H1 (cell line): ENCODE measurements around the gene SUOX. TPM values are rescaled to one million over a fixed set of nuclear protein-coding genes. Genes with fewer than 3 reads are reported as not detected.

Source experiments
- CTCF ChIA-PET: fragments of 300-600 bp; sonication (Branson Sonifier 250); formaldehyde crosslinking; loops from one replicate; lab custom pipeline; 2021; ENCODE audit not compliant: partially characterized antibody; lab: Charles Lee
- POLR2A ChIA-PET: fragments of 300-600 bp; sonication (Branson Sonifier 250); formaldehyde crosslinking; loops from one replicate; lab custom pipeline; 2021; ENCODE audit warnings: inconsistent platforms; ENCODE audit not compliant: partially characterized antibody; lab: Charles Lee
- DNase-seq, 2 experiments: peaks; one replicate each; pipeline versions ENCODE4 v3.0.0 to v3.0.0-alpha.2; 2010 to 2022; ENCODE audit warnings: low spot score in 2 of 2, low read depth in 1 of 2, mixed read lengths in 1 of 2
- FAIRE-seq: peaks from 2 replicates; lab custom pipeline; 2011; peaks lifted over from hg19 to GRCh38; lab: Jason Lieb, UNC
- H2AFZ ChIP-seq: 2 replicates; pipeline ENCODE4 v1.8.1; 2012; ENCODE audit warnings: low read length, inconsistent platforms
- H2AK5ac ChIP-seq: 2 replicates; pipeline ENCODE4 v1.6.1; 2013; ENCODE audit warnings: low read depth, low read length
- H2BK120ac ChIP-seq: replicated peaks from 2 replicates; pipeline ENCODE3; 2013; ENCODE audit warnings: low read depth, low read length, inconsistent platforms
- H2BK12ac ChIP-seq: 2 replicates; pipeline ENCODE4 v1.6.1; 2013; ENCODE audit warnings: low read depth, low read length
- H2BK15ac ChIP-seq: 2 replicates; pipeline ENCODE4 v1.6.1; 2013; ENCODE audit warnings: low read length
- H2BK20ac ChIP-seq: 2 replicates; pipeline ENCODE4 v1.6.1; 2013; ENCODE audit warnings: low read length
- H2BK5ac ChIP-seq: 2 replicates; pipeline ENCODE4 v1.6.1; 2013; ENCODE audit warnings: low read depth, low read length
- H3K14ac ChIP-seq: 2 replicates; pipeline ENCODE4 v1.6.1; 2013; ENCODE audit warnings: inconsistent platforms; ENCODE audit not compliant: insufficient read length
- H3K18ac ChIP-seq: 2 replicates; pipeline ENCODE4 v1.6.1; 2013; ENCODE audit warnings: low read length; ENCODE audit errors: extremely low read depth
- H3K23ac ChIP-seq: 2 replicates; pipeline ENCODE4 v1.6.1; 2013; ENCODE audit warnings: inconsistent platforms; ENCODE audit not compliant: insufficient read length
- H3K23me2 ChIP-seq: 2 replicates; pipeline ENCODE4 v1.6.1; 2013; ENCODE audit warnings: low read depth, low read length
- H3K27ac ChIP-seq: 2 replicates; pipeline ENCODE4 v1.6.1; 2011; ENCODE audit warnings: low read depth, low read length, inconsistent platforms
- H3K27me3 ChIP-seq, 4 experiments: replicated peaks in 1 of 4; 1 replicate in 1 of 4; 2 replicates in 3 of 4; pipeline versions ENCODE4 v1.6.1 to v1.8.1; 2011 to 2013; ENCODE audit warnings: low read length in 3 of 4, mild to moderate bottlenecking in 3 of 4, inconsistent platforms in 2 of 4, mixed read lengths in 2 of 4, moderate library complexity in 1 of 4; ENCODE audit not compliant: control insufficient read depth in 3 of 4, insufficient read depth in 3 of 4; ENCODE audit errors: extremely low read depth in 1 of 4
- H3K36me3 ChIP-seq, 4 experiments: 2 replicates each; pipeline versions ENCODE4 v1.6.1 to v1.8.1; 2011 to 2013; ENCODE audit warnings: mild to moderate bottlenecking in 4 of 4, low read length in 3 of 4, moderate library complexity in 2 of 4, control low read depth in 1 of 4, inconsistent platforms in 1 of 4; ENCODE audit not compliant: insufficient read depth in 4 of 4, control insufficient read depth in 2 of 4
- H3K4ac ChIP-seq: replicated peaks from 2 replicates; pipeline ENCODE3; 2013; ENCODE audit warnings: low read length, low read depth, mixed read lengths, inconsistent platforms; ENCODE audit not compliant: insufficient read length
- H3K4me1 ChIP-seq, 4 experiments: replicated peaks in 1 of 4; 1 replicate in 1 of 4; 2 replicates in 3 of 4; pipeline versions ENCODE4 v1.6.1 to v1.8.1; 2011 to 2013; ENCODE audit warnings: low read length in 3 of 4, inconsistent platforms in 2 of 4, mixed read lengths in 1 of 4; ENCODE audit not compliant: insufficient read depth in 4 of 4, control insufficient read depth in 3 of 4
- H3K4me2 ChIP-seq, 2 experiments: 2 replicates each; pipeline versions ENCODE4 v1.6.1 to v1.8.1; 2011 to 2013; ENCODE audit warnings: low read depth in 2 of 2, low read length in 2 of 2, control low read depth in 1 of 2, inconsistent platforms in 1 of 2, mild to moderate bottlenecking in 1 of 2; ENCODE audit not compliant: insufficient read depth in 1 of 2
- H3K4me3 ChIP-seq, 4 experiments: fragments of 200-600, 300-600 bp in 1 of 4; sonication (generic), shearing (Covaris generic), sonication (Bioruptor Twin) in 1 of 4; 2 replicates each; pipeline versions ENCODE4 v1.5.1 to v1.8.1; 2011 to 2016; ENCODE audit warnings: low read length in 4 of 4, low read depth in 3 of 4, control low read depth in 2 of 4, inconsistent platforms in 2 of 4, mild to moderate bottlenecking in 2 of 4, mixed read lengths in 1 of 4, moderate library complexity in 1 of 4; ENCODE audit not compliant: insufficient read depth in 2 of 4; ENCODE audit errors: extremely low read depth in 1 of 4
- H3K56ac ChIP-seq: replicated peaks from 2 replicates; pipeline ENCODE3; 2013; ENCODE audit warnings: low read depth, mild to moderate bottlenecking, mixed read lengths, low read length, inconsistent platforms; ENCODE audit not compliant: insufficient read length
- H3K79me1 ChIP-seq: 2 replicates; pipeline ENCODE4 v1.6.1; 2013; ENCODE audit warnings: low read depth, low read length, control low read depth
- H3K79me2 ChIP-seq, 2 experiments: 2 replicates each; pipeline versions ENCODE4 v1.6.1 to v1.8.1; 2012 to 2013; ENCODE audit warnings: low read length in 2 of 2, mild to moderate bottlenecking in 2 of 2, inconsistent platforms in 1 of 2; ENCODE audit not compliant: insufficient read depth in 2 of 2, control insufficient read depth in 1 of 2
- H3K9ac ChIP-seq, 4 experiments: replicated peaks in 1 of 4; 1 replicate in 1 of 4; 2 replicates in 3 of 4; pipeline versions ENCODE4 v1.6.1 to v1.8.1; 2011 to 2013; ENCODE audit warnings: low read depth in 3 of 4, low read length in 3 of 4, control low read depth in 2 of 4, mild to moderate bottlenecking in 2 of 4, moderate library complexity in 2 of 4, inconsistent platforms in 1 of 4; ENCODE audit errors: extremely low read depth in 1 of 4
- H3K9me3 ChIP-seq, 2 experiments: 2 replicates each; pipeline versions ENCODE4 v1.6.1 to v1.8.1; 2012 to 2013; ENCODE audit warnings: mild to moderate bottlenecking in 2 of 2, moderate library complexity in 2 of 2, control low read depth in 1 of 2, inconsistent platforms in 1 of 2, low read depth in 1 of 2, low read length in 1 of 2, mixed read lengths in 1 of 2; ENCODE audit not compliant: insufficient read depth in 2 of 2
- H4K20me1 ChIP-seq, 2 experiments: replicated peaks in 1 of 2; 2 replicates each; pipeline versions ENCODE3 to v1.8.1; 2011 to 2013; ENCODE audit warnings: inconsistent platforms in 2 of 2, low read length in 2 of 2, mild to moderate bottlenecking in 1 of 2; ENCODE audit not compliant: insufficient read depth in 2 of 2, control insufficient read depth in 1 of 2
- H4K5ac ChIP-seq: 2 replicates; pipeline ENCODE4 v1.6.1; 2013; ENCODE audit warnings: low read length, low read depth, mixed read lengths, inconsistent platforms; ENCODE audit not compliant: insufficient read length
- H4K8ac ChIP-seq: 2 replicates; pipeline ENCODE4 v1.8.0; 2013; ENCODE audit warnings: mild to moderate bottlenecking, moderate library complexity, low read length, inconsistent platforms; ENCODE audit not compliant: insufficient read depth; ENCODE audit errors: extremely low read depth
- H4K91ac ChIP-seq: replicated peaks from 2 replicates; pipeline ENCODE3; 2013; ENCODE audit warnings: low read length, mixed read lengths, inconsistent platforms; ENCODE audit not compliant: insufficient read length
- BCL11A ChIP-seq, 2 experiments: IDR thresholded peaks; one replicate each; pipeline ENCODE4 v1.6.1; 2011; ENCODE audit warnings: low read depth in 2 of 2, low read length in 2 of 2, mild to moderate bottlenecking in 2 of 2
- FOSL1 ChIP-seq: IDR thresholded peaks from 2 replicates; pipeline ENCODE4 v1.6.1; 2011; ENCODE audit warnings: mild to moderate bottlenecking, low read depth, low read length, moderate library complexity; ENCODE audit not compliant: insufficient read depth
- GABPA ChIP-seq: IDR thresholded peaks from 2 replicates; pipeline ENCODE4 v1.6.1; 2011; ENCODE audit warnings: mild to moderate bottlenecking, low read length, moderate library complexity, borderline replicate concordance; ENCODE audit not compliant: insufficient read depth
- HDAC6 ChIP-seq: IDR thresholded peaks from one replicate; pipeline ENCODE4 v1.7.1; 2012; ENCODE audit warnings: low read depth, mild to moderate bottlenecking, inconsistent platforms, low read length, moderate library complexity
- JUN ChIP-seq: IDR thresholded peaks from 2 replicates; pipeline ENCODE4 v1.6.1; 2011; ENCODE audit warnings: low read depth, mild to moderate bottlenecking, improper control_type of control experiment, low read length
- JUND ChIP-seq: IDR thresholded peaks from 2 replicates; pipeline ENCODE4 v1.6.1; 2011; ENCODE audit warnings: mild to moderate bottlenecking, improper control_type of control experiment, low read length
- NANOG ChIP-seq: IDR thresholded peaks from 2 replicates; pipeline ENCODE4 v1.6.1; 2011; ENCODE audit warnings: low read length, low read depth, mild to moderate bottlenecking, inconsistent platforms; ENCODE audit not compliant: insufficient read depth, poor library complexity, severe bottlenecking
- POU5F1 ChIP-seq: IDR thresholded peaks from 2 replicates; pipeline ENCODE4 v1.6.1; 2011; ENCODE audit warnings: low read depth, mild to moderate bottlenecking, low read length, moderate library complexity
- RXRA ChIP-seq: IDR thresholded peaks from 2 replicates; pipeline ENCODE4 v1.6.1; 2011; ENCODE audit warnings: low read depth, mild to moderate bottlenecking, low read length, moderate library complexity; ENCODE audit not compliant: insufficient read depth
- SIRT6 ChIP-seq: IDR thresholded peaks from one replicate; pipeline ENCODE4 v1.7.1; 2012; ENCODE audit warnings: low read length, inconsistent platforms
- YY1 ChIP-seq: IDR thresholded peaks from 2 replicates; pipeline ENCODE4 v1.6.1; 2011; ENCODE audit warnings: low read depth, mild to moderate bottlenecking, low read length
- ZNF274 ChIP-seq: IDR thresholded peaks from 2 replicates; pipeline ENCODE4 v1.7.0; 2012; ENCODE audit warnings: low read length, borderline replicate concordance; ENCODE audit errors: extremely low read depth
- WGBS, 2 experiments: shearing (Covaris generic) in 1 of 2; methylation state at CpG; one replicate each; pipeline versions ENCODE4 v1.1.6 to v1.1.7; 2013 to 2015; ENCODE audit warnings: low lambda C conversion rate in 2 of 2, mixed read lengths in 2 of 2, inconsistent platforms in 1 of 2, low coverage in 1 of 2, missing lambda C conversion rate in 1 of 2; ENCODE audit not compliant: insufficient replicate concordance in 2 of 2, insufficient coverage in 1 of 2, insufficient read length in 1 of 2; ENCODE audit errors: extremely low coverage in 1 of 2, missing lambda C conversion rate in 1 of 2; 5-methylcytosine and 5-hydroxymethylcytosine counted together
- polyA plus RNA-seq, 7 experiments: library from polyadenylated mRNA; depleted of rRNA in 3 of 7; stranded (reverse) in 5 of 7; unstranded in 2 of 7; fragments of >200 nt in 5 of 7; fragments of 200-250 nt in 2 of 7; gene quantifications; 1 replicate in 5 of 7; 2 replicates in 1 of 7; 4 replicates in 1 of 7; pipeline versions ENCODE4 v1.2.1 to v1.2.3, GENCODE V29; 2011 to 2013; ENCODE audit warnings: missing spikeins in 2 of 7, mixed read lengths in 2 of 7
- total RNA-seq: library from RNA; stranded (reverse); fragmentation: NEBNext Ultra II Directional; extraction: Animal tissue kit (Norgen Biotek cat#: 25700); gene quantifications from 2 replicates; pipeline ENCODE4 v1.2.1, GENCODE V29; 2021

Gene SUOX
- total and polyA plus RNA-seq, 2 of the 8 experiments (the other 6 are each of a cell fraction or from before 2014, with no cell fraction given) = 22.5 to 31.3 TPM

DNA sequence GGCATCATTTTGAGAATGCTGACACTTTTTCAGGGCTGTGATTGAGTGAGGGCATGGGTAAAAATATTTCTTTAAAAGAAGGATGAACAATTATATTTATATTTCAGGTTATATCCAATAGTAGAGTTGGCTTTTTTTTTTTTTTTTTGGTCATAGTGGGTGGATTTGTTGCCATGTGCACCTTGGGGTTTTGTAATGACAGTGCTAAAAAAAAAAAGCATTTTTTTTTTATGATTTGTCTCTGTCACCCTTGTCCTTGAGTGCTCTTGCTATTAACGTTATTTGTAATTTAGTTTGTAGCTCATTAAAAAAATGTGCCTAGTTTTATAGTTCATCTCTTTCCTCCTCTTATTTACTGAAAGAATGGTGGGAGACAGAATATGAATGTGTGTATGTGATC lies 24.6 kb upstream of the SUOX start:
- H3K27ac ChIP-seq = no peak overlapping the region
- ChIA-PET CTCF (interaction anchor here (1.7 kb wide), 1 partner anchor 12 kb away, joined by 6 read pairs; no protein-coding TSS in a partner anchor), POLR2A (no interaction called here)
- H4K20me1 ChIP-seq = peaks cover 0 to 2% of the 10 kb centered on the region in 2 experiments
- H3K4me2 ChIP-seq = peak overlapping the region; percentile 90 to 96
- no peak overlapping the region for H3K14ac ChIP-seq
- H4K91ac ChIP-seq = no peak overlapping the region
- no peak overlapping the region for H2BK120ac ChIP-seq
- H2BK5ac ChIP-seq = no peak overlapping the region
- peak overlapping the region in 3 of 4 experiments; percentile 39 to 61 (median 41); a peak in 2 of 8 replicates for H3K4me3 ChIP-seq
- no peak overlapping the region for H4K5ac ChIP-seq
- no peak overlapping the region for H3K18ac ChIP-seq
- H3K79me1 ChIP-seq = peaks cover 2% of the 10 kb centered on the region; the same call in 1 of the 2 replicates
- no peak for TF ChIP-seq SIRT6
- TF ChIP-seq JUND = no peak
- TF ChIP-seq RXRA = no peak
- no peak for TF ChIP-seq HDAC6
- TF ChIP-seq YY1 = no peak
- TF ChIP-seq NANOG = no peak
- no peak for TF ChIP-seq BCL11A (IDR thresholded peaks at IDR 0.05; ENCODE audit: low read depth in 2 of 2, low read length in 2 of 2)
- TF ChIP-seq FOSL1 = no peak
- TF ChIP-seq ZNF274 = no peak
- no peak for TF ChIP-seq POU5F1
- TF ChIP-seq GABPA = no peak
- TF ChIP-seq JUN = no peak
- no peak overlapping the region for H3K23ac ChIP-seq
- FAIRE-seq = no peak
- H4K8ac ChIP-seq = no peak overlapping the region
- peaks cover 0 to 7% (median 1%) of the 10 kb centered on the region in 4 experiments; a peak in 4 of 7 replicates for H3K4me1 ChIP-seq
- H3K4ac ChIP-seq = no peak overlapping the region
- H2AFZ ChIP-seq = no peak overlapping the region
- H3K27me3 ChIP-seq = no peaks in the 10 kb centered on the region
- no peak overlapping the region for H2BK20ac ChIP-seq
- no peak overlapping the region for H3K56ac ChIP-seq
- DNase-seq = no peak
- H2AK5ac ChIP-seq = no peak overlapping the region
- no peak overlapping the region; a peak in 1 of 7 replicates for H3K9ac ChIP-seq
- H3K23me2 ChIP-seq = peaks cover 8% of the 10 kb centered on the region
- H3K36me3 ChIP-seq = peaks cover 2 to 29% (median 14%) of the 10 kb centered on the region in 4 experiments; a peak in 5 of 8 replicates
- WGBS, 2 experiments = 89% methylated on average over 1 of the region's 1 CpG; no CpG with 5 or more reads in 1 of the 2 experiments
- no peak overlapping the region for H2BK12ac ChIP-seq
- no peak overlapping the region for H2BK15ac ChIP-seq
- peaks cover 3 to 36% of the 10 kb centered on the region in 2 experiments; a peak in 3 of 4 replicates for H3K79me2 ChIP-seq
- no peaks in the 10 kb centered on the region for H3K9me3 ChIP-seq
